HG03460 (cell line): ENCODE measurements around the gene PABPN1L.
"Not testable (repeated sequence)": the region's sequence is repeated elsewhere in the genome, so short reads cannot be mapped to it uniquely, and the experiment has no call there.

Experiments
- ATAC-seq: cut with Tn5 transposase; IDR thresholded peaks from one replicate; pipeline ENCODE4 v1.9.1; 2021; ENCODE audit not compliant: unreplicated experiment

PABPN1L gene

DNA sequence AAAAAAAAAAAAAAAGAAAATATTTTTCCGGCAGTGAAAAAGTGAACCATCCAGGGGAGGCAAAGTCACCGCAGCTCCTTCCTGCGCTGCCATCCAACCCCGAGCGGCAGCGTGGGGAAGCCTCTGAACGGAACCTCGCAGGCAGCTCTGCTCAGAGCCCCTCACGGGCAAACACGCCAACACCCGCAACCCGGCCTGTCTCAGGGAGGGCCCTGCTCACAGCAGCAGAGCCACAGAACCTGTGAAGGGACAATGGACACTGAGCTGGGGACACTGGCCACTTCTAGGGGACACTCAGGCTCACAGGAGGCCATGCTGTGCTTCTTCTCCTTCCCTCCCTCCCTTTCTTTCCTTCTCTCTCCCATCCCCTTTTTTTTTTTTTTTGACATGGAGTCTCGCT lies 33.4 kb downstream of the PABPN1L start:
- ATAC-seq = no peak

DNA sequence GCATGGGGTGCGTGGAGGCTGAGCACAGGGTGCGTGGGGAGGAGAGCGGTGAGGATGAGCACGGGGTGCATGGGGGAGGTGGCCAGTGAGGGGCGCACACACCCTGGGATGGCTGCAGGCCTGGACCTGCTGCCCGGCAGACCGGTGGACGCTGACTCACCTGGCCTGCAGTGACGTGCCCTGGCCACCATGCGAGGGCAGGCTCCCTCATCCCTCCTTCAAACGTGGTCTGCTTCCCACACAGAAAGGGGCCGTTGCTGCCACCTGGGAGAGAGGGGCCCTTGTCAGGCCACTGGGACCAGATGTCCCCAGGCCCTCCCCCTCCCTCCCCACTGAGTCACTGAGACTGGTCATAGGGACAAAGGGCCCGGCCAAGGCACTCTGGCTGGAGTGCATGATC lies 34.6 kb downstream of the PABPN1L start:
- no peak for ATAC-seq

DNA sequence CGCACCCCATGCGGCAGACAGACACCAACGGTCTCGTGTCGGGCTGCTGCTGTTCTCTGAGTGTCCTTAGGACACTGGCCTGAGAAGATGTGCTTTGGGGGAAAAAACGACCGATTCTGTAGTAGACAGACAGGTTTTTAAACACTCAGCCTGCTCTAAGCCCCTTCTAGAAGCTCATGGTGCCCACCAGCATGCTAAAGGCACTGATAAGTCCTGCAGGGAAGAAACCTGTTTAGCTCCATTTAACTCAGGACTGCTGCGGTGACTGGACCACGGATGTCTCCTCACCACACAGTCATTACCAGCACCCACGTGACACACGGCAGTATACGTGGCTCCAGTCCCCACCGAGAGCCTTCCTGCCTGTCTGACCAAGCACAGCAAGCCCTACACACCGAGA lies 35.7 kb downstream of the PABPN1L start:
- no peak for ATAC-seq

DNA sequence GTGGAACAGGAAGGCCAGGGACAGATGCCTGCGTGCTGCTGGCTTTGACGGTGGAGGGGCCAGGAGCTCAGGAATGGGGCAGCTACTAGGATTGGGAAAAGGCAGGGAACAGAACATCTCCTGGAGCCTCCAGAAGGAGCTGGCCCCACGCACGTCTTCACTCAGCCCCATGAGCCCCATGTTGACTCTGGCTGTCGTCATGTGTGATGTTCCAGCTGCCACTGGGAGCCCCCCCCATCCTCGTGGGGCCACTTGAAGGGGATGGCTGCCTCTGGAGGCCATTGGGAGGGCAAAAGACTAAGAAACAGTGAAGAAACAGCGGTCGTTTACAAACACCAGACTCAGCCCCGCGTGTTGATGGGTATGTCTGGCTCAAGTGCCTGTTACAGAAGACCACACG lies 36.2 kb downstream of the PABPN1L start:
- no peak for ATAC-seq

DNA sequence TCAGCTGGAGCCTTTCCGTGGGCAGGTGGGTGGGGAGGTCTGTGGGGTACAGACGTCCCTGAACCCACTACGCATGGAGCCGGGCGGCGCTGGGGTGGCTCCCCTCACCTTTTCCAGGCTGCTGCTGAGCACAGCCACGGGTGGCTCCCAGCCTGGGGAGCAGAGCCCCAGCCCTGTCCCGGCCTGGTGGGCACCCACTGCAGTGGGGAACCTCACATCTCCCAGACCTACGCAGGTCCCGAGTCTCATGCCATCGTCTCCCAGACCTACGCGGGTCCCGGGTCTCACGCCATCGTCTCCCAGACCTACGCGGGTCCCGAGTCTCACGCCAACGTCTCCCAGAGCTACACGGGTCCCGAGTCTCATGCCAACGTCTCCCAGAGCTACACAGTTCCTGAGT lies 37.7 kb downstream of the PABPN1L start:
- no peak for ATAC-seq

DNA sequence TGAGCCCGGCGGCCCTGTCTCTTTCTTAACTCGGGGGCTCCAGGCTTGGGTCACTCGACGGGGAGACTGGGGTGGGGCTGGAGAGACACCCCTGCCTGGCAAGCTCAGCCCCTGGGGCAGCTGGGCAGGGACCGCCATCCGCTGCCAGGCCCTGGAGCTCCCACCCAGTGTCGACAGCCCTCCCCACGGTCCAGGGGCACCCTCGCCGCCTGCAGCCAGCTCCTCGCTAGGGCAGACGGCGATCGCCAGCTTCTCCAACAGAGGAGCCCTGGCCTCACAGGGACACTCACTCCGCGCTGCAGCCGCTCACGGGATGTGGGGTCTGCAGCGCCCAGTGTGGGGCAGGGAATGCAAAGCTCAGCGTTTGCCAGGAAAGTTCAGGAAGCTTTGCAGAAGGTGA lies 38.7 kb downstream of the PABPN1L start:
- no peak for ATAC-seq

DNA sequence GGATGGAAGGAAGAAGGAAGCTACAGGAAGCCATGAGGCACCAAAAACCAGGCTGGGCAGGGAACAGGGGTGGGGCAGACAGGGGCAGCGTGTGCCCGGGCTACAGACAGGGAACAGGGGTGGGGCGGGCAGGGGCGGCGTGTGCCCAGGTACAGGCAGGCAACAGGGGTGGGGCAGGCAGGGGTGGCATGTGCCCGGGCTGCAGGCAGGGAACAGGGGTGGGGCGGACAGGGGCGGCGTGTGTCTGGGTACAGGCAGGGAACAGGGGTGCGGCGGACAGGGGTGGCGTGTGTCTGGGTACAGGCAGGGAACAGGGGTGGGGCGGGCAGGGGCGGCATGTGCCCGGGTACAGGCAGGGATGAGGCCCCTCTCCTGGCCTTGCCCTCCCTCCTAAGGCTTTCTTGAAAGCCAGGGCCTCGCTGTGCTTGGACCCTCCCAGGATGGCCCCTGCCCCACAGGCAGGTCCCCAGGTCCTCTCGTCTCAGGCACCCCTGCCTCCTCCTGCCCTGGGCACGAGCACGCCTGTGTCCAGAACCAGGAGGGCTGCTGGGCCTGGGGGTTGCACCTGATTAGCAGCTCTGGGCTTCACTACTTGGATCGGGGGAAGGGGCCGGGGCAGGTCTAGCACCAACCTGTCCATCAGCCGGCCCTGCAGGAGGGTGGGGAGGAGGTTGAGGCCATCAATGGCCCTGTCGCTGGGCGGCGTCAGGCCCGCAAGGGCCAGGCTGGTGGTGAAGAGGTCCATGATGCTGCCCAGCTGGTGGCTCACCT lies 40.2 kb downstream of the PABPN1L start:
- no peak for ATAC-seq

DNA sequence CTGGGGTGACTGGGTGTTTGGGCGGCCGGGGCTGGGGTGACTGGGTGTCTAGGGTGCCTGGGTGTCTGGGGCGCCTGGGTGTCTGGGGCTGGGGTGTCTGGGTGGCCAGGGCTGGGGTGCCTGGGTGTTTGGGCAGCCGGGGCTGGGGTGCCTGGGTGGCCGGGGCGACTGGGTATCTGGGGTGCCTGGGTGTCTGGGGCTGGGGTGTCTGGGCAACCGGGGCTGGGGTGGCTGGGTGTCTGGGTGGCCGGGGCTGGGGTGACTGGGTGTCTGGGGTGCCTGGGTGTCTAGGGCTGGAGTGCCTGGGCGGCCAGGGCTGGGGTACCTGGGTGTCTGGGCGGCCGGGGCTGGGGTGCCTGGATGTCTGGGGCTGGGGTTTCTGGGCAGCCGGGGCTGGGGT lies 41.3 kb downstream of the PABPN1L start:
- no peak for ATAC-seq

DNA sequence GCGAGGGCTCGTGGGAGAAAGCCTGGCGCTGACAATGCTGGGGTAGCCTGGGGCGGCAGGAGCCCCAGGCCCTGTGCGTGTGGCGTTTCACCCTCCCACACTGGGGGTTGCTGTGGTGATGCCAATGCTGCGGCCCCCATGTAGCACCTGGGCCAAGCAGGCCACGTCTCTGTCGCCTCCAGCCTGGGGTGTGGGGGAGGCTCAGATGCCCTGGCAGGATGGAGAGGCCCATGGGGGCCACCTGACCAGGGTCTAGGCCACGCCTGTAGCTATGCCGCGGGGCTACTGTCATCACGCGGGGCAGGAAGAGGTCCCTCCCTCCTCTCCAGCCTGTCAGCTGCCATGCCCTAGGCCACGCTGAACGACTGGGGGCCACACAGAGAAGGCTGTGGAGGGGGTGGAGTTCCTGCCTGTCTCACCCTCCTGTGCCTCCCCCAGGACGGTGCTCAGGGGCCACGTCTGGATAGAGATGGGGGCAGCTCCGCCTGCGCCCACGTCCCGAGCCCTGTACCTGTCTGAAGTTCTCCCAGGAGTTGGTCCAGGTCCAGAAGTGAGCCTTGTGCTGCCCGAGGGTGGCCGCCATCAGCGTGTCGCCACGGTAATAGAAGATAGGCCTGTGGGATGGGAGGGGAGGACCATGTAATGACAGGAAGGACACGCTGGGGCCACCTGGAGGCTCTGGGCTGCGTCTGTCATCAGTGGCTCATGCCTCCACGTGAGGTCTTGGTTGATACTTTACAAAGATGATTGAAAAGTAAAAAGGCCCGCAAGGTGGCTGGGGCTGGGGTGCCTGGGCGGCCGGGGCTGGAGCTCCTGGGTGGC lies 42.0 kb downstream of the PABPN1L start:
- no peak for ATAC-seq

DNA sequence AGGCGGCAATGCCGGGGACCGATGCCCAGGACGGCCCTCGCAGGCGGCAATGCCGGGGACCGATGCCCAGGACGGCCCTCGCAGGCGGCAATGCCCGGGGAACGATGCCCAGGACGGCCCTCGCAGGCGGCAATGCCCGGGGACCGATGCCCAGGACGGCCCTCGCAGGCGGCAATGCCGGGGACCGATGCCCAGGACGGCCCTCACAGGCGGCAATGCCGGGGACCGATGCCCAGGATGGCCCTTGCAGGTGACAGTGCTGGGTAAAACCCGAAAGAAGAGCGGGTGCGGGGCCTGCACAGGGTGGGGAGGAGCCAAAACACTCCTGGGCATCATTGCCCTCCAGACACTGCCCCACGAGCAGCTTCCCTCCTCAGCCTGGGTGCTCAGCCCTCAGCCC lies 42.8 kb downstream of the PABPN1L start:
- ATAC-seq = not testable (repeated sequence)

DNA sequence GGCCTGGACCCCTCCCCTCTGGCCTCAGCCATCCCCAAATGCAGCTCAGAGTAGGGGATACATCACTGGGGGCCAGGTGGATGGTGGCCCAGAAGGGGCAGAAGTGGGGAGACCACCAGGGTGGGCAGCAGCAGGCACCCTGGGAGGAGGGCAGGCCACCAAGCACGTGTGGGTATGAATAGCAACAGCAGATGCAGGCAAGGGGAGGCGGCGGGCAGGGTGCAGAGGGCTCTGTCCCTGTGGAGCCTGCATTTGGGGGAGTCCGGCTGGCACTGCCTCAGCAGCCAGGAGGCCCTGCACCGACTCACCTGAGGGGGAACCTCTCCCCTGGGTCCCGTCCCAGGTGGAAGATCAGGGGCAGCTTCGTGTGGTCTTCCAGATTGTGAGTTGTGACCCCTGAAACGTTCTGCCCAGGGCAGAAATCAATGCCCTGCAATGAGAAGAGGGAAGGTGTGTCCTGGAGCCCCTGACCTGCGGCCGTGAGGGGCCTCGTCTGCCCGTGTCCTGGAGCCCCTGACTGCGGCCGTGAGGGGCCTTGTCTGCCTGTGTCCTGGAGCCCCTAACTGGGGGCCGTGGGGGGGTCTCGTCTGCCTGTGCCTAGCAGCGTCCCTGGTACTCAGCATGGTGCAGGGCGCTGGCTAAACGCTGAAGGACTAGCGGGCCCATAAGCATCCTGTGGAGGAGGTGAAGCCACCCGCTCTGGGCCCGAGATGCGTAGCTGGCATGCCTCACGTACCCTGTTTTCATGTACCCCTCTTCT lies 44.0 kb downstream of the PABPN1L start:
- no peak for ATAC-seq

DNA sequence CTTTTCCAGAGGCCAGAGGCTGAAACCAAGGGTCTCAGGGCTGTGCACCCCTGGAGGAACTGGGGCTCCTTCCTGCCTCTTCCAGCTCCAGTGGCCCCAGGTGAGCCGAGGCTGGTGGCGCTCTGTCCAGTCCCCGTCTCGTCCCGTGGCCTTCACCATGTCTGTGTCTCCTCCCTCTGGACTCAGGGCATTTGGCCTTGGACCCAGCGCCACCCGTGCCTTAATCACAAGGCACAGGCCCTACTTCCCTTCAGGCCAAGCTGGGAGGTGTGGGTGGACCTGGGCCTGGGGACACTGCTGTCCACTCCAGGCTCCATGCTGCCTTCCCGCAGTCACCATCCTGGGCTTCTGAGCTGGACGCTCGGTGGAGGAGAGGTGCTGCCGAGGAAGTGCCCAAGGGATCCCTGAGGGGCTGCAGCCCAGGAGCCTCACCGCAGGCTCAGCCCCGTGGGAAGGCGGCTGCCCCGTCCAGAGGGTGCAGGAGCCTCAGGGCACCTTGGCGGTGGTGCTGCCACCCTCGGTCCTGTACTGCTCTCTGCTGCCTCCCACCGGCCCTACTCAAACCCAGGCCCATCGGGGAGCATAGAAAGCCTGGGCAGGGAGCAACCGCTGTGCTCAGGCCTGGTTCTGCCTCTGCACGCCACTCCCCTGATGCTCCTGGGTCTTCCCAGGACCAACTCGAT lies 45.2 kb downstream of the PABPN1L start:
- ATAC-seq = no peak

DNA sequence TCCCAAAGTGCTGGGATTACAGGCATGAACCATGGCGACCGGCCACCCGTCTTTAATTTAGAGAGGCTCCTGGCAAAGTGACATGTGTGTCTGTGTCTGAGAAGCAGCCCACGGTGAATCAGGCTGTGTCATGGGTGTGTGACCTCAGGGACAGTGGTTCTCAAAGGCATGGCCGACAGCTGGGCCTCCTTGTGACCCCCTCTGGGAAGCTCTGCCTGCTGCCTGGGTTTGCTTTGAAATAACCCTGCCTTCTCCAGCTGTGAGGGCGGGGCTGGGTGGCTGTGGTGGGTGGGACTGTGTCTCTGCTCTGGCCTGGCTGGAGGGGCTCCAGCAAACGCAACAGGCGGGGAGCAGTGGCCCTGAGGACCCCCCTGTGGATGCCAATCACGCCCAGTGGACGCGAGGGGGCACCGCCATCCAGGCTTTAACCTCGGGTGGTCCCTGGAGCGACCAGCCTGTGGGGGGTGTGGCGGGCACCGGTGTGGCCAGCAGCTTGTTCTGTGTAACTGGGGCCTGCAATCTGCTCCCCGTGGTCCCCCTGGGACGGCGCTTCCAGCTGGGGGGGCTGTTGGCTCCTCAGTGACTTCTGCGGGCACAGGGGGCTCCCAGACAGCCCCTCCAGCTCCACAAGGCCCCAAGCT lies 46.0 kb downstream of the PABPN1L start:
- no peak for ATAC-seq

DNA sequence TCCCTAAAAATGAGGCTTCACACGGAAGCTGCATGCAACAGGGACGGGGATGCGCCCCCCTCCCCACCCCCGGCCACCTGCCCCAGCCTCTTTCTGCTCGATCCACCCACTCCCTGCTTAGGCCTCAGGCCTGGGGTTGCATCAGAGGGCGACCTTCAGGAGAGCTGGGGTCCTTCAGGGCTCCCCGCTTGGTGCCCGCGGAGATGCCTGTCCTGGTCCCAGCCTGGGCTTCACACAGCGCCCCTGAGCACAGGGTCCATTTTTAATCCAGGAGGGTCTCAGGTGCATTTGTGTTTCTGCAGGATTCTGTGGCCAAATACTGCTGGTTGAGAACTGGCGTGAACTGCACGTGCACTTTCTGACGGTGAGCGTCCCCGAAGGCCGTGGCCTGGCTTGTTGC lies 47.3 kb downstream of the PABPN1L start:
- ATAC-seq = no peak

DNA sequence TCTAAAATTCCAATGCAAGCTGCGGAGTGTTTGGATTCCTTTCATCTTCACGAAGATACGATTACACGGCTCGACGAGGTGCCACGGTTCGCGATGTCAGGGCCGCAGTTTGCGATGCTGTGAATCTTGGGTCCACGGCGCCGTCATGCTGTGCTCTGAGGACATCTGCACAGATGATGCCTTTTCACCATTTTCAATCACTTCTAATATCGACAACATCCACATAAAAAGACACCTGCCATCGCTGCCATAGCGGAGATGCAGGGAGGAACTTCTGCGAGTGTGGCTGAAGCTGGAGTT lies 47.9 kb downstream of the PABPN1L start:
- ATAC-seq = no peak

DNA sequence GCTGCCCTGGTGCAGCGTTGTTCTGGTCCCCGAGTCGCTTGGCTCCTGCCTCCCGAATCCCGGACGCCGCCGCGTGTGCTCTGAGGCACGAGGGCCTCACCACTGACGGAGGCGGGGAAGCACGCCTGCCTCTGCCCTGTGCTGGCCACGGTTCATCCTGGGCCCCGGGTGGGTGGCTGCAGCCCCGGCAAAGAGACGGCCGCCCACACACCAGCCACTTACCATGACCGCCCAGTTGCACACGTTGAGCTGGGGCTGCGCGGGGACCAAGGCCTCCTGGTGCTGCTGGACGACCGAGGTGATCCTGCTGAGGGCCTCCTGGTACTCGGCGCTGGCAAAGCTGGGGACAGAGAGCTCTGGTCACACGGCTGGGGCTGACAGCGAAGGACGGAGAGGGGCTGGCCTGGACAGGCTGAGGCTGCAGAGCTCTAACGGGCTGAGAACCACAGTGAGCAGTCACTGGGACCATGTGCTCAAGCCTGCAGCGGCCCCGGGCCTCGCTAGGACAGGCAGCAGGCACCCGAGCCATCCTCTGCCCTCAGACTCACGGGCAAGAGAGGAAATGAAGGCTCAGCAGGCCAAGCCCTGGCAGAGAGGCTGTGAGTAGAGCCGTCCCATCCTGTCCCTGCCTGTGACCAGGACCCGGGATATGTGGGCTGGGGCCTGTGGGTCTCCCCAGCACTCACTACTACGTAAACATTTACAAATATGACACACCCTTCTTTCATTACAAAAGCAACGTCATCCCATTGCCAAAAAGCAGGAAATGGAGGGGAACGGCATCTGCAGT lies 48.5 kb downstream of the PABPN1L start:
- no peak for ATAC-seq

DNA sequence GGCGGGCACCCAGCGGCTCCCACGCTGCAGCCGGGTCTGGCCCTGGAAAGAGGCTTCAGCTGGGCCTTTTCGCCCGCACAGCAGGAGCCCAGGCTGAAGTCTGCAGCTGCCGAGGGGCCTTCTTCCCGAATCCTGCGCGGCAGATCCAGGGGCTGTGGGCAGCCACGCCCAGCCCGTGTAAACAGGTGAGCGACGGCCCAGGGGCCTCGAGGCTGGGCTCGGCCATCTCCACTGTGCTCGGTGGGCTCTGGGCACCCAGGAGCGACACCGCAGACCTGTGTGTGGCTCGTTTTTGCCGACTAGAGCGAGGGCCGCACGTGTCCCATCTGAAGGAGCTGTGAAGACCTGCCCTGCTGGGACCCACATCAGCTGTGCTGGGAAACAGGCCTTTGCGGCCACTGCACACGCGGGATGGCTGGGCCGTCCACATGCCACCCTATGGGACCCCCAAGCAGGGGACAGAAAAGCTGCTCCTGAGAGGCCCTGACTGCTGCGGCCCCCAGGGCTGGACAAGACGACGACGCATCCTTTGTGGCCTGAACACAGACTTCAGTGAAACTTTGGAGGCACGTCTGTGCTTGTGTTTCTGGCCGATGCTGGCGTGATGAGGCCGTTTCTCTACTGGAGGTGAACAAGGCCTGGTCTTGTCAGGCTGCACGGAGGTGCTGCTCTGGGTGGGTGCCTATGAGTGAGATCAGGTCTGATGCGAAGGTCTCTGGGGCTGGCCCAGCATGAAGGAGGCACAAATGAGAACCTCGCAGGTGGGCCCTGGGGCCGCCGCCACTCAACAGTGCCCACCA lies 49.5 kb downstream of the PABPN1L start:
- ATAC-seq = no peak

DNA sequence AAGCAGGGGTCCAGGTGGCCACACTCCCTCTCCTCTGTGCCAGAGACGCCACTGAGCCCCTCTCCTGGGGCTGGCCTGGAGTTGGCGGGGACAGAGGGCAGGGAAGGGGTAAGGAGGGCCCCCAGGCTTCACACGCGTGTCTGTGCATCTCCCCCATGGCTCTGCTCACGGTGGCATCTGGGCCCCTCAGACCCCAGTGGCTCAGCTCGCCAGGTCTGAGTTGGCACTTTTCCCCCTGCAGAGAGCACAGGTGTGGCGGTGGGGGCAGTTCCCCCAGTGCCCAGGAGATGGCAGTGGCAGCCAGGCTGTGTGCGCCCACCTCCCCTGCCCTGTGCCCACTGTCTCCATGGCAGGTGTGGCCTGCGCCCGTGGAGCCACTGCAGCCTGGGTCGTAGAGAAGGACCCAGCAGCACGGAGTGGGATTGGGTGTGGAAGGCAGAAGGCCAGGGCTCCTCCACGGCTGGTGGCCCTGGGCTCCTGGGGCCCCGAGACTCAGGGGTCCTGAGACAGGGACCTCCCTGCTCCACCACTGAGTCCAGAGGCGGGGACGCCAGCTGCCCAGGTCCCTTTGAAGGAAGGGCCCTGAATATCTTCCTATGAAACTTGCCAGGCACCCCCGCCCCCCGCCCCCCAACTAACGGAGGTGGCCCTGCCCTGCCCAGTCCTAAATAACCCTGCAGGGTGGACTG lies 50.4 kb downstream of the PABPN1L start:
- no peak for ATAC-seq

DNA sequence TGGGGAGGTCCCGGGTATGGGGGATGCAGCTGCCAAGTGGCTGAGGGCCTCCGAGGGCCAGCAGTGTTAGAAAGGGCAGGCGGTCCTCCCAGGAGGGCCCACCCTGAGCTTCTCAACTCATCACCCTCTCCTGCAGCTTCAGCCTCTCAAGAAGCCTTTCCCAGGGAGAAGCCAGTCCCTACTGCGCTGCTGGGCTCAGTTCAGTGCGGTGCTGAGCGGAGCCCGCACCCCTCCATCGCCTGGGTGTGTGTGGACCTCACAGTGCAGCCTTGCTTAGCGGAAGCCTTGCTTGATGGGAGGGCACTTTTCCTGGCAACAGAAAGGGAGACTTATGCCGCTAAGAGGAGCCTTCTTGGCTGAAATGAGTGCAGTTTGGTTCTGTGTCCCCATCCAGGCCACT lies 51.2 kb downstream of the PABPN1L start:
- ATAC-seq = no peak
